Activated CD8-positive, alpha-beta memory T cell treated with anti-CD3 and anti-CD28 coated beads for 4 hours (primary cell): ENCODE data around the gene PNMA6F.
"Not testable (repeated sequence)": the region's sequence is repeated elsewhere in the genome, so short reads cannot be mapped to it uniquely, and the experiment has no call there.

Experiments
- DNase-seq, 2 donors: peaks; one replicate each; pipeline ENCODE4 v3.0.0-alpha.2; 2020; ENCODE audit warnings: low read depth in 2 of 2

The PNMA6F gene

DNA sequence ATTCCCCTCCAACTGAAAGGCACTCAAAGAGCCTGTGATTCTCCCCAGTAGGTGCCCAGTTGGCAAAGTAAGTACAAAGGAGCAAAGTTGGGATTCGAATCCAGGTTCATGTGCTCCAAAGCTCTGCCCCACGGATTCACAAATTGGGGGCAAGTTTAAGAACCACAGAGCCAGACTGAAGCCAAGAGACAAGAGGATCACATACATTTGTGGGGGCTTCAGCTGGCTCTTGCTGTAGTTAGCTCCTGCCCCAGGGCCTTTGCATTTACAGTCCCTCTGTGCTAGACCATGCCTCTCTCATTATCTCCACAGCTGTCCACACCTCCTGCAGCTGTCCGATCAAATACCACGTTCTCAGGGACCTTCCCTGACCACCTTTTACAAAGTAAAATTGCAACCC, 18.8 kb downstream of the PNMA6F start:
- no peak for DNase-seq

DNA sequence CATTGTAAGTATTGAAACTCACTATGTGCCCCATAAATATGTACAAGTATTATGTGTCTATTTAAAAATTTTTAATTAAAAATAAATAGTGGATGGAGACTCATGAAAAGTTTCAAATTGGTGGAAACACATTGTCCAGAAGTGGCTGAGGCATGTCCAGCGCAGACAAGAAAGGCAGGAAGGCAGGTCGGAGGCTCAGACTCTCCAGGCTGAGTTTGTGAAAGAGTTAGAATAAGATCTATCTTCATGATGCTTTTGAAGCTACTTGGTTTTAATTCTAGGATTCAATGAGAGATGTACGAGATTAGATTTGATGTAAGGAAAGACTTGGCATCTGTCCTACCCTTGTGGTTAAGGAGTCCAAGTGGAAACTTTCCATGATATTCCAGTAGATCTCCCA, 19.8 kb downstream of the PNMA6F start:
- DNase-seq, result no peak

DNA sequence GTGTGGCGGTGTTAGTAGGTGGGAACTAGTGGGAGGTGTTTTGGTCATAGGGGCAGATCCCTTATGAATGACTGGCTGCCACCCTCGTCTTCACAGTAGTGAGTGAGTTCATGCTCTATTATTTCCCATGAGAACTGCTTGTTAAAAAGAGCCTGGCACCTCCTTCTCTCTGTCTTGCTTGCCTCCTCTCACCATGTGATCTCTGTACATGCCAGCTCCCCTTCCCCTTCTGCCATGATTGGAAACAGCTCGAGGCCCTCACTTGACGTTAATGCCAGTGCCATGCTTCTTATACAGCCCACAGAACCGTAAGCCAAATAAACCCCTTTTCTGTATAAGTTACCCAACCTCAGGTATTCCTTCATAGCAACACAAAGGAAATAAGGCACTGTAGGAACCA, 21.7 kb downstream of the PNMA6F start:
- no peak for DNase-seq

DNA sequence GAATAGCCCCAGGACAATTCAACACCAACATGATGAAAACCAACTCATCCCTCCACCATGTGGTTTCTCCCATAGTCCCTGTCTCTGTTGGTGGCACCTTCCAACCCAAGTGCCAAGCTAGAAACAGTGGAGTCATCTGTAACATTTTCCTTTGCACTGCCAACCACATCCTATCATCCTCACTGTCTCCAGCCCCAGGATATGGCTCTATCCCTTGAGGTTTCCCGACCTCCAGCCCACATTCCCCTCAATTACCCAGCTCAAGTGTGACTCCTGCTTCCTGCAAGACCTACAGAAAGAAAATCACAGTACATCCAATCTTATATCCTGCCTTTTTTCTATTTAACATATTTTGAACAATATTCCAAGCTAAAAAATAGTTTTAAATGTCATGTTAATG, 24.2 kb downstream of the PNMA6F start:
- no peak for DNase-seq

DNA sequence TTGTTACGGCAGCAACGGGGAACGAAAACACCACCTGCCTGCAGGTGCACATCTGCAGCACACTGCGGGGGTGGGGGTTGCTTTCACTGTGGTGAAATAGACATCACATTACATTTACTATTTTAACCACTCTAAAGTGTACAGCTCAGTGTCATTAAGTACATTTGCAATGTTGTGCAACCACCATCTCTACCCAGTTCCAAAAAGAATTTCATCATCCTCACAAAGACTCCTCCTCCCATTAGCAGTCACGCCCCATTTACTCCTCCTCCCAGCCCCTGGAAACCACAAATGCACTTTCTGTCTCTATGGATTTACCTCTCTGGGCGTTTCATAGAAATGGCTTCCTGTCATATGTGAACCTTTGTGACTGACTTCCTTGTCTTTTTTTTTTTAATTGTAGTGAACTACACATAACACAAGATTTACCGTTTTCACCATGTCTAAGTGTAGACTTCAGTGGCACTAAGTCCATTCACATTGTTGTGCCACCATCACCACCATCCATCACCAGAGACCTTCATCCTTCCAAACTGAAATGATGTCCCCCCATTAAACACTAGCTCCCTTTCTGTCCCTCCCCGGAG, 28.0 kb downstream of the PNMA6F start:
- DNase-seq, result not testable (repeated sequence)

DNA sequence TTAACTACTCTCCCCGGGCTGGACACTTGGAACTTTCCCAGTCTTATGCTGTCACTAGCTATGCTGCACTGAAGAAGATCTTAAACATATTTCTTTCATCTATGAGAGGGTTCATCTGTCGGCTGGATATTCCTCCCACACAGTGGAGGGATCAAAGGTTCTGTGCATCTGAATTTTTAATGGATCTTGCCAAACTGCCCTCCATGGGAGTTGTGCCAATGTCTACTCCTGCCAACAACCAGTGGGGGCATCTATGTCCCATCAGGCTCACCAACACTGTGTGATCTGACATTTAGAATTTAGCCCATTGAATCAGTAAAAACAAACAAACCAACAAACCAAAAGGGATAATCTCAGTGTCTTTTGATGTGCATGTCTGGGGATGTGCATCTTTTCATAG, 32.8 kb downstream of the PNMA6F start:
- not testable (repeated sequence) for DNase-seq

DNA sequence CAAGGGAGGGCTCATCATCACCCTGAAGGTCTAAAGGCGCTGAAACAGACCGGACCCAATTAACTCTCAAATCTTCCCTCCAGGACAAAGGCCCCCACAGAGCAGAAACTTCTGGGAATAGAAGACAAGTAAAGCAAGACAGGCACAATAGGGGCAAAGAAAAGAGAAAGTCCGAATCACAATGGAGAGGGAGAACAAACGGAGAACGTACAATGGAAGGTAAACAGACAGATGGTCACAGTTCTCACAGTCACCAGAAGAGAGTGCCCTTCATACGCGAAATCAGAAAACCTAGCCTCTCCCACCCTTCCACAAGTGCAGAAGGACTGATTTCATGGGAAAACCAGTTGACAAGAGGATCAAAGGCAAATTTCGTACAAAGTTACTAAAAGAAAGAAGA, 35.9 kb downstream of the PNMA6F start:
- DNase-seq, result not testable (repeated sequence)

DNA sequence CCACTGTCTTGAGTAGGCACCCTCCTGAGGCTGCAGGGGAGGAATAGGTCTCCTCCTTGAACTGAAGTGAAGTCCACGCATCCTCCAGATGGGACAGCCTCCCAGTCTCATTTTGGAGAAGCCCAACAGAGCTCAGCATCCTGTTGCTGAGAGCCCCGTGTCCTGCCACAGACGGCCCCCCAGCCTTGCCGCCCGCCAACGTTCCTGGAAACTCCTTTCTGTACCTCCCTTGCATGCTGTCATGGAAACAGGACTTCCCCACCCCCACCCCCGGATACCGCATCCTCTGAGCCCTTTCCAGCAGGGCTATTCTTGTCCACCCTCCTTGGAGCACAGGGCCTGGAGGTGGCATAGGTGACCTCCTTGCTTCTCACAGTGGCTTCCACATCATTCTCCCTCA, 37.6 kb downstream of the PNMA6F start:
- not testable (repeated sequence) for DNase-seq

DNA sequence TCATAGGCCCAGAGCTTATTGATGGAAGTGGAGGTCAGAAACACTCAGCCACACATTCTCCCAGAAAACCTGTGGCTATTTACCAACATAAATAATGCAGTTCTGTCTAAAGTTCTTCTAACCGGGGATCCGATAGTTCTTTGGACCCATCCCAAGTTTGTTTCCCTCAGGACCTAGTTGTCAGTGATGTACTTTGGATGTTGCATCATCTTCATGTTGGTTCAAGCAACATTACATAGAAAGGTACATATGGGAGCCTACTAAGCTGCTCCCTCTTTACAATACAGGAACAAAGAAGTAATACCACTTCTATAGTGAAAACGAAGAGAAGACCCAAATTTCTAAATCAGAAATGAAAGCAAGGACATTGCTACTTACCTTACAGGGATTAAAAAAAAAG, 39.8 kb downstream of the PNMA6F start:
- DNase-seq, result not testable (repeated sequence)

DNA sequence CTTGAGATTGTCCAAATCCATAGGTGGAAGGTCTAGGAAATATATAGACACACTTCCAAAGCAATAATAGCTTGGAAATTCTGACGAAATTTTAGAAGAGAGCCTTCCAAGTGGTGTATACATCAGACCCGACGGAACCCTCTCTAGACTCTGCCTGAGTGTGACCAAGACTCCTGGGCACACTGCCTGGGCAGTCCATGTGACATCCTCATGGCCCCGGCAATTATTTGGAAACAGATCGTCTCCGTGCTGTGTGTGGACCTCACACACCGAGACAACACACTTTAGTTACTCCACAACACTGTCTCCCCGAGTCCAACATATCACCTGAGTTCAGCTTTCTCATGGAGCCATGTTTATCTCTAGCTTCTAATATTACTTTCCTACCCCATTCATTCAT, 42.3 kb downstream of the PNMA6F start:
- not testable (repeated sequence) for DNase-seq

DNA sequence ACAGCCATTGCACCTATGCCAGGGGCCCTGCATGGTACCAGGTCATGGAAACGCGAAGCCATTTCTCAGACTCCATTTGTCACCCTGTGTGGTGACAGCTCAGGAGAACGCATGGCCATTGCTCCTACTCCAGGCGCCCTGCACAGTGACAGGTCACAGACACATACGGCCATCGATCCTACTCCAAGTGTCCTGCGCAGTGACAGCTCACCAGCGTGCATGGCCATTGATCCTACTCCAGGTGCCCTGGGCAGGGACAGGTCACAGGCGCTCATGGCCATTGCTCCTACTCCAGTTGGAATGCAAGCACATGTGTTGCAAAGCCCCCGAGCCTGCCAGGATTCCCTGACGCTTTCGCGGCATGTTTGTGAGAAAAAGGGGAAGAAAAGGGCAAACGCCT, 45.5 kb downstream of the PNMA6F start:
- DNase-seq, result not testable (repeated sequence)

DNA sequence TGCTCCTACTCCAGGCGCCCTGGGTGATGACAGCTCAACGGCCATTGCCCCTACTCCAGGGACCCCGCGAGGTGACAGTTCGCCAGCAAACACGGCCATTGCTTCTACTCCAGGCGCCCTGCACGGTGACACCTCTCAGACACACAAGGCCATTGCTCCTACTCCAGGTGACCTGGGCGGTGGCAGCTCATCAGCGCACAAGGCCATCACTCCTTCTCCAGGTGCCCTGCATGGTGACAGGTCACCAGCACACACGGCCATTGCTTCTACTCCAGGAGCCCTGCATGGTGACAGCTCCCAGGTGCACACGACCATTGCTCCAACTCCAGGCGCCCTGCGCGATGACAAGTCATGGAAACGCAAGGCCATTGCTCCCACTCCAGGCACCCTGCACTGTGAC, 46.1 kb downstream of the PNMA6F start:
- DNase-seq, result not testable (repeated sequence)

DNA sequence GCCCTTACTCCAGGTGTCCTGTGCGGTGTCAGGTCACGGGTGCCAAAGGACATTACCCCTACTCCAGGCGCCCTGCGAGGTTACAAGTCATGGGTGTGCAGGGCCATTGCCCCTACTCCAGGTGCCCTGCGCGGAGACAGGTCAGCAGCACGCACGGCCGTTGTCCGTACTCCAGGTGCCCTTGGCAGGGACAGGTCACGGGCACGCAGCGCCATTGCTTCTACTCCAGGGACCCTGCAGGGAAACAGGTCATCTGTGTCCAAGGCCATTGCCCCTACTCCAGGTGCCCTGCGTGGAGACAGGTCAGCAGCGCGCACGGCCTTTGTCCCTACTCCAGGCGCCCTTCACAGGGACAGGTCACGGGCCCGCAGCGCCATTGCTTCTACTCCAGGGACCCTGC, 49.0 kb downstream of the PNMA6F start:
- not testable (repeated sequence) for DNase-seq

DNA sequence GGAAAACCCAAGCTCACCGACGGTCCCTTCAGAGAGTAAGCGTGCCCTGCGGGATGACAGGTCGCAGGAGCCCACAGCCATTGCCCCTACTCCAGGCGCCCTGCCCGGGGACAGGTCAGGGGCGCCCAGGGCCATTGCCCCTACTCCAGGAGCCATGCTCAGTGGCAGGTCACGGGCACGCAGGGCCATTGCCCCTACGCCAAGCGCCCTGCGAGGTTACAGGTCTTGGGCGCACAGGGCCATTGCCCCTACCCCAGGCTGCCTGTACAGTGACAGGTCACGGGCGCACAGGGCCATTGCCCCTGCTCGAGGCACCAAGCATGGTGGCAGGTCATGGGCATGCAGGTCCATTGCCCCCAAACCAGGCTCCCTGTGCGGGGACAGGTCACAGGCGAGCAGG, 49.5 kb downstream of the PNMA6F start:
- not testable (repeated sequence) for DNase-seq
